T47D (cell line): Measurements from ENCODE around the gene FOXC1.

ENCODE experiments used
- DNase-seq, 2 experiments: peaks; one replicate each; pipeline versions ENCODE4 v3.0.0 to v3.0.0-alpha.2; 2011 to 2012; ENCODE audit warnings: low read depth in 1 of 2, low spot score in 1 of 2
- JUND ChIP-seq: IDR thresholded peaks from 2 replicates; pipeline ENCODE4 v1.6.1; 2012; ENCODE audit warnings: low read depth
- in situ Hi-C: cut with HindIII; loops from 2 replicates; pipeline ENCODE4 v1.10.0; 2016; ENCODE audit warnings: low sequenced_read_pairs, low pct_unique_long_range_greater_than_20kb

The FOXC1 gene

DNA sequence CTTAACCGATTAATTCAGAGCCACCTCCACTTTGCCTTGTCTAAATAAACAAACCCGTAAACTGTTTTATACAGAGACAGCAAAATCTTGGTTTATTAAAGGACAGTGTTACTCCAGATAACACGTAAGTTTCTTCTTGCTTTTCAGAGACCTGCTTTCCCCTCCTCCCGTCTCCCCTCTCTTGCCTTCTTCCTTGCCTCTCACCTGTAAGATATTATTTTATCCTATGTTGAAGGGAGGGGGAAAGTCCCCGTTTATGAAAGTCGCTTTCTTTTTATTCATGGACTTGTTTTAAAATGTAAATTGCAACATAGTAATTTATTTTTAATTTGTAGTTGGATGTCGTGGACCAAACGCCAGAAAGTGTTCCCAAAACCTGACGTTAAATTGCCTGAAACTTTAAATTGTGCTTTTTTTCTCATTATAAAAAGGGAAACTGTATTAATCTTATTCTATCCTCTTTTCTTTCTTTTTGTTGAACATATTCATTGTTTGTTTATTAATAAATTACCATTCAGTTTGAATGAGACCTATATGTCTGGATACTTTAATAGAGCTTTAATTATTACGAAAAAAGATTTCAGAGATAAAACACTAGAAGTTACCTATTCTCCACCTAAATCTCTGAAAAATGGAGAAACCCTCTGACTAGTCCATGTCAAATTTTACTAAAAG is 2.7 kb downstream of the FOXC1 start:
- no peak for TF ChIP-seq JUND
- DNase-seq: no peak
- in situ Hi-C loops: no loop called here

GRCh38 chr6:1612974-1613306 is 3.2 kb downstream of the FOXC1 start:
- in situ Hi-C loops: no loop called here
- no peak for TF ChIP-seq JUND
- DNase-seq: no peak

- in situ Hi-C loops: no loop called here
- DNase-seq: no peak
- no peak for TF ChIP-seq JUND
Measured at GRCh38 chr6:1613346-1613687, 3.6 kb downstream of the FOXC1 start.

DNA sequence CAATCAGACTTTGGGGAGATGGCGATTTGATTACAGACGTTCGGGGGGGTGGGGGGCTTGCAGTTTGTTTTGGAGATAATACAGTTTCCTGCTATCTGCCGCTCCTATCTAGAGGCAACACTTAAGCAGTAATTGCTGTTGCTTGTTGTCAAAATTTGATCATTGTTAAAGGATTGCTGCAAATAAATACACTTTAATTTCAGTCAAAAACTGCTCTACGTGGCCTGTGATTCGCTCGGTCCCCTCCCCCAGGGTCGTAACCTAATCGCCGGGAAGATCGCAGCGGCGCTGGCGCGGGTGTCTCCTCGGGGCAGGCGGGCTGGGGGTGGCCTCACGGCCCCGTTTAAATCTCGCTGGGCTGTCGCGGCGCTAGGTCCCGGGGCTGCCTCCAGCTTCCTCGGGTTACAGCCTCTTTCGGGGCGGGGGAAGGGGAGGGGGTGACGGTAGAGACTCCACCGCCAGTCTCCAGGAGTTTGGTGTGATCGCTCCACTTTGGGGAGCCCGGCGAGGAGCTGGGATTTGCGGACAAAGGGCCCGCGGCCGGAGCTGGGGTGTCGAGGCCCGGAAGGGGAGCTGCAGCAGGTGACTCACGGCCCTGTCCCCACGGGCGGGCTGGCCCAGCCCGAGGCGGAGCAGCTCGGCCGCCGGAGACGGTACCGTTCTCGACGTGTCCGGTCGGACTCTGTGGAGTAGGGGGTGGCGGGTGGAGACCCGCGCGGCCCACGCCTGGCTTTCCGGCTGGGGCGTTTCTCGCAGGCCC is 4.2 kb downstream of the FOXC1 start:
- no peak for TF ChIP-seq JUND
- no peak for DNase-seq
- in situ Hi-C loops: no loop called here

DNA sequence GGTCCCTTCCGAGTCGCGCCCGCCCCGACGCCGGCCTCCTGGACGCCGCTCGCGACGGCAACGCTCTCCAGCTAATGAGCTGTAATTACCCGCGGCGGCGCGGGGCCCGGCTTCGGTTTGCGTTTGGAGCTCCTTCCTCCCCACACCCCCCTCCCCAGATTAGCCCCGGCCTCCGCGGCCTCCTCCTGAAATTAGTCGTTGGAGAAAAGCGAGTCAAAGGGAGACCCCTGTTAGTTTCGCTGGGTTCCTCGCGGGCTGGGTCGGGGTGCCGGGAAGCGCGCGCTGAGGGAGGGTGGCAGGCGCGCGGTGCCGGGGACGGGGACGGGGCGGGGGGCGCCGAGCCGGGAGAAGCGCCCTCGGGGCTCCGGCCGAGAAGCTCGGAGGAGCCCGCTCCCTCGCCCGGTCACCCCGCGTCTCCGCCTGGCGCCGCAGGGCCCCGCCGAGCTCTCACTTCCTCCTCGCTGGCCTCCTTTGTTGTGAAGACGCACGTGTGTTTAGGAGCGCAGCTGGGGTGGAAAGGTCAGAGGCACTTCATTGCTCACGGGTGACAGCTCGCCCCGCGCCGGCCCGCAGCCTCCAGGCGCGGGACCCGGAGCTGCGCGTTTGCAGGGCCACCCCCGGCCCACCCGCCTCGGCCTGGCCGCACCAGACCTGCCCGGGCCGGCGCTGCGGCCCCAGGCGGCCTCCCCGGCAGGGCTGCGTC is 4.9 kb downstream of the FOXC1 start:
- no peak for DNase-seq
- in situ Hi-C loops: no loop called here
- no peak for TF ChIP-seq JUND

GRCh38 chr6:1615151-1615852 is 5.6 kb downstream of the FOXC1 start:
- in situ Hi-C loops: no loop called here
- no peak for DNase-seq
- no peak for TF ChIP-seq JUND

- no peak for TF ChIP-seq JUND
- in situ Hi-C loops: no loop called here
Measured at GRCh38 chr6:1615853-1616420, 6.2 kb downstream of the FOXC1 start.

GRCh38 chr6:1616701-1617463 is 7.2 kb downstream of the FOXC1 start:
- in situ Hi-C loops: no loop called here
- DNase-seq: no peak
- no peak for TF ChIP-seq JUND

More at GRCh38 chr6:1615853-1616420, 6.2 kb downstream of the FOXC1 start:
- DNase-seq: no peak

GRCh38 chr6:1617466-1618310 is 8.0 kb downstream of the FOXC1 start:
- no peak for TF ChIP-seq JUND
- DNase-seq: no peak
- in situ Hi-C loops: no loop called here

- no peak for DNase-seq
- in situ Hi-C loops: no loop called here
- TF ChIP-seq JUND: no peak
Measured at GRCh38 chr6:1618311-1619097, 8.8 kb downstream of the FOXC1 start.
